ENCODE results near the gene GNRH2. TPM values are rescaled to one million over a fixed set of nuclear protein-coding genes. Genes with fewer than 3 reads are reported as not detected.

GNRH2 gene
- total and polyA plus RNA-seq, 2 donors (not counting 3 experiments of a cell fraction or from before 2014, with no cell fraction given), result 1.9 TPM; not detected in 1

DNA sequence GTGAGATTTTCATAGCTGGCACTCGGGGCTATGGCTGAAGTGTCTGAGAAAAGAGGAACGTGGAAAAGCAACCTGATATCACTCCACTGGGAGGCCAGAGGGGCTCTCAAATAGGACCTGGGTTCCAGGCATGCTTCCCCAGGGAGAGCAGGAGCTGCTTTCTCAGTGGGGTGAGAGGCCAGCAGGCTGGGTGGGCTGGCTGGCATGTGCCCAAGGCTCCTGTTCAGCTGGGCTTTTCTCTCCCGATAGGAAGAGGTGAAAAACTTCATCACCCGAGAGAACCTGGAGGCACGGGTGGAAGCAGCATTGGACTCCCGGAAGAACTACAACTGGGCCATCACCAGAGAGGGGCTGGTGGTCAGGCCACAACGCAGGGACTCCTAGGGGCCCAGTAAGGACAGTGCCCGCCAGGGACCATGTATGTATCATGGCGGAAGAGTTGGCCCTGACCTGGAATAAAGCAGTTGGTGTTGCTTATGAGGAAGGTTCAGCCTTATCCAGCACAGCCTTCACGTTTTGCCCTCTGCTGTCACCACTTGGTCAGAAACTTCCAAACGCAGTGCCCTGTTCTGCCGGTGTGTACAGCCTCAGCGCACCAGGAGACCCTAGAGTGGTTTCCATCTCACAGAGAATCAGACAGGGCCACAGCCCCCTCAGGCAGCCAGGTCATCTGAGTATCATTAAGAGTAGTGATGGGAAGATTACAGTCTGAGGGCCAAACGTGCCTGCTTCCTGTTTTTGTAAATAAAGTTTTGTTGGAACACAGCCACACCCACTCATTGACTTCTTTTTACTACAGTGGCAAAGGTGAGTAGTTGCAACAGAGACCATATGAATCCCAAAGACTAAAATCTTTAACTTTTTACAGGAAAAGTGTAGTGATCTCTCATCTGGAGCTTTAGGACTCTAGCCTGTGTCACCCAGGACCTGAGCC, 4.3 kb downstream of the GNRH2 start:
- Histone ChIP-seq H3K36me3 (ENCODE audit: control insufficient read depth in 2 of 2, extremely low read depth in 1 of 2, insufficient read depth in 2 of 2, low read length in 2 of 2) (peaks cover 3 to 16% of the 10 kb centered on the region in 2 experiments), H3K27ac (ENCODE audit: insufficient read depth, low read depth, low read length) (no peak overlapping the region), H3K4me3 (replicated peaks in 1 of 3; ENCODE audit: insufficient read depth in 1 of 3, low read depth in 1 of 3, low read length in 3 of 3) (no peak overlapping the region), H3K4me1 (ENCODE audit: control insufficient read depth, extremely low read depth, insufficient read depth, low read length) (peaks cover 9% of the 10 kb centered on the region), H3K4me2 (ENCODE audit: insufficient read depth, low read length) (no peak overlapping the region), H3K27me3 (ENCODE audit: control insufficient read depth in 2 of 2, insufficient read depth in 2 of 2, low read length in 2 of 2) (no peaks in the 10 kb centered on the region), H3K9me1 (replicated peaks; ENCODE audit: control insufficient read depth, extremely low read depth, insufficient read depth, low read length) (no peaks in the 10 kb centered on the region), H2AFZ (ENCODE audit: low read depth, low read length) (no peak overlapping the region), H3K79me2 (ENCODE audit: control insufficient read depth, insufficient read depth, low read length) (peaks cover 9% of the 10 kb centered on the region), H4K20me1 (replicated peaks; ENCODE audit: control insufficient read depth, extremely low read depth, insufficient read depth, low read length) (no peaks in the 10 kb centered on the region), H3K9ac (replicated peaks; ENCODE audit: extremely low read depth, insufficient read depth, low read length) (no peak overlapping the region), H3K9me3 (replicated peaks; ENCODE audit: control insufficient read depth, insufficient read depth, low read length) (no peaks in the 10 kb centered on the region)
- ChIA-PET POLR2A (no interaction called here), CTCF (no interaction called here)
- no peak for DNase-seq (ENCODE audit: low read depth, low spot score)
- intact Hi-C loops (cut with micrococcal nuclease), result loop anchor here (5.0 kb wide), 1 partner anchor 175 kb away; the partner anchor contains the start of gene PTPRA
- TF ChIP-seq GATA2 (IDR thresholded peaks at IDR 0.05; ENCODE audit: insufficient read depth, insufficient read length, low read depth, low read length), result no peak
- no peak for TF ChIP-seq JUN (IDR thresholded peaks at IDR 0.05; ENCODE audit: borderline replicate concordance, insufficient read depth, insufficient read length, low read depth)
- TF ChIP-seq, protein P1, sequence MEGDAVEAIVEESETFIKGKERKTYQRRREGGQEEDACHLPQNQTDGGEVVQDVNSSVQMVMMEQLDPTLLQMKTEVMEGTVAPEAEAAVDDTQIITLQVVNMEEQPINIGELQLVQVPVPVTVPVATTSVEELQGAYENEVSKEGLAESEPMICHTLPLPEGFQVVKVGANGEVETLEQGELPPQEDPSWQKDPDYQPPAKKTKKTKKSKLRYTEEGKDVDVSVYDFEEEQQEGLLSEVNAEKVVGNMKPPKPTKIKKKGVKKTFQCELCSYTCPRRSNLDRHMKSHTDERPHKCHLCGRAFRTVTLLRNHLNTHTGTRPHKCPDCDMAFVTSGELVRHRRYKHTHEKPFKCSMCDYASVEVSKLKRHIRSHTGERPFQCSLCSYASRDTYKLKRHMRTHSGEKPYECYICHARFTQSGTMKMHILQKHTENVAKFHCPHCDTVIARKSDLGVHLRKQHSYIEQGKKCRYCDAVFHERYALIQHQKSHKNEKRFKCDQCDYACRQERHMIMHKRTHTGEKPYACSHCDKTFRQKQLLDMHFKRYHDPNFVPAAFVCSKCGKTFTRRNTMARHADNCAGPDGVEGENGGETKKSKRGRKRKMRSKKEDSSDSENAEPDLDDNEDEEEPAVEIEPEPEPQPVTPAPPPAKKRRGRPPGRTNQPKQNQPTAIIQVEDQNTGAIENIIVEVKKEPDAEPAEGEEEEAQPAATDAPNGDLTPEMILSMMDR (IDR thresholded peaks at IDR 0.05; ENCODE audit: extremely low read depth in 1 of 2, insufficient read depth in 1 of 2, low read depth in 1 of 2, low read length in 2 of 2), result no peak
- TF ChIP-seq MYC (IDR thresholded peaks at IDR 0.05; ENCODE audit: low read depth, low read length), result no peak
- no peak for TF ChIP-seq FOS (IDR thresholded peaks at IDR 0.05; ENCODE audit: borderline replicate concordance, insufficient read depth, low read length)
- TF ChIP-seq, protein P2, sequence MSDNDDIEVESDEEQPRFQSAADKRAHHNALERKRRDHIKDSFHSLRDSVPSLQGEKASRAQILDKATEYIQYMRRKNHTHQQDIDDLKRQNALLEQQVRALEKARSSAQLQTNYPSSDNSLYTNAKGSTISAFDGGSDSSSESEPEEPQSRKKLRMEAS (IDR thresholded peaks at IDR 0.05; ENCODE audit: insufficient read depth, insufficient read length), result no peak
- no peak for TF ChIP-seq EZH2 (IDR thresholded peaks at IDR 0.05; ENCODE audit: borderline replicate concordance, low read depth, low read length, severe bottlenecking)
- no peak for TF ChIP-seq POLR2A (IDR thresholded peaks at IDR 0.05; ENCODE audit: low read depth, low read length)
- no peak for TF ChIP-seq POLR2AphosphoS5 (IDR thresholded peaks at IDR 0.05; ENCODE audit: insufficient read depth, low read depth, low read length)
- FAIRE-seq, result no peak
- TSS peak; percentile 38 for BruUV-seq (replicated peaks)
- dilution Hi-C loops (cut with MboI; ENCODE audit: extremely low pct_ligation_motif_present, low sequenced_read_pairs), result no loop called here
